AG09319 (cell line): Measurements from ENCODE around the gene TAF3.
"Not testable (repeated sequence)": the region's sequence is repeated elsewhere in the genome, so short reads cannot be mapped to it uniquely, and the experiment has no call there.

Source experiments
- DNase-seq: peaks from one replicate; pipeline ENCODE4 v3.0.0-alpha.2; 2010; ENCODE audit warnings: low read depth; ENCODE audit errors: extremely low read depth
- CTCF ChIP-seq: IDR thresholded peaks from 2 replicates; pipeline ENCODE4 v1.5.1; 2011; ENCODE audit warnings: low read depth, mild to moderate bottlenecking, inconsistent platforms, low read length, moderate library complexity

Gene TAF3

GRCh38 chr10:7818295-7819120, at the start of gene TAF3:
TSS of gene TAF3 (plus strand) at chr10:7818505. CDS start at chr10:7818710, 205 bp downstream.
- TF ChIP-seq CTCF = no peak
- DNase-seq = peak; percentile 52

- TF ChIP-seq CTCF = no peak
- no peak for DNase-seq
Observed at GRCh38 chr10:7773845-7774801, 44.2 kb upstream of the TAF3 start.

GRCh38 chr10:7776777-7777176, 41.5 kb upstream of the TAF3 start:
- no peak for TF ChIP-seq CTCF
- DNase-seq = no peak

- DNase-seq = not testable (repeated sequence)
Observed at GRCh38 chr10:7782194-7782593, 36.1 kb upstream of the TAF3 start.

- no peak for TF ChIP-seq CTCF
- no peak for DNase-seq
Observed at GRCh38 chr10:7786430-7786829, 31.9 kb upstream of the TAF3 start.

GRCh38 chr10:7787150-7787856, 31.0 kb upstream of the TAF3 start:
- DNase-seq = no peak
- no peak for TF ChIP-seq CTCF

- no peak for TF ChIP-seq CTCF
- peak; percentile 92 for DNase-seq
Observed at GRCh38 chr10:7787857-7788638, 30.3 kb upstream of the TAF3 start, which contains the start of the genes ATP5F1C and KIN. TSS of gene ATP5F1C (plus strand) at chr10:7788177. CDS start at chr10:7788208, 31 bp downstream. TSS of gene KIN (minus strand) at chr10:7787993. CDS start at chr10:7787933, 60 bp downstream.
